Measurements from ENCODE around the gene ADGRV1.

The ADGRV1 gene

DNA sequence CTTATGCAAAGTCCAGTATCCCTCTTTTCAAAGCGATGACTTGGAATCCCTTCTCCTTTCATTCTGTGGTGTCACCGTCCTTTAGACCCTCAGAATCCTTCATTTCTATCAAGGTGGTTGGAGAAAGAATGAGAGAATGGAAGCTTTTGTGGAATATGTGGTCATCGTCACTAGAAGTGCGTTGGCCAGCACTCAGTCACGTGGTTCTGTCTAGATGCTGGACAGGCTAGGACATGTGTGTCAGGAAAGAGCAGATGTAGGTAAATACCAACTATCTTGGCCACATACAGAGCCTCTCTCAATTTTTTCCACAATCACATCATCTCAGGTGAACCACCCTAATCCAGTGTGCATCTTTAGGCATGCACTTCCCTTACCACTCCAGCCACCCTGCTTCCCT lies 618.5 kb downstream of the ADGRV1 start:
- TF ChIP-seq FOXM1 (IDR thresholded peaks at IDR 0.05; ENCODE audit: borderline replicate concordance) (no peak), CTBP1 (IDR thresholded peaks at IDR 0.05; ENCODE audit: borderline replicate concordance) (no peak)
- ChIA-PET POLR2A (no interaction called here), CTCF (no interaction called here)
- no peak for DNase-seq (ENCODE audit: extremely low spot score)

- CTCF ChIA-PET = no interaction called here
- POLR2A ChIA-PET = no interaction called here
- TF ChIP-seq SP1 (IDR thresholded peaks at IDR 0.05) (no peak), FOXM1 (IDR thresholded peaks at IDR 0.05; ENCODE audit: borderline replicate concordance) (no peak), ELF4 (IDR thresholded peaks at IDR 0.05) (no peak), ZNF384 (IDR thresholded peaks at IDR 0.05) (no peak), CTBP1 (IDR thresholded peaks at IDR 0.05; ENCODE audit: borderline replicate concordance) (no peak), ARNT (IDR thresholded peaks at IDR 0.05) (no peak), HDGF (IDR thresholded peaks at IDR 0.05; ENCODE audit: borderline replicate concordance) (no peak), TARDBP (IDR thresholded peaks at IDR 0.05) (no peak), L3MBTL2 (conservative IDR thresholded peaks at IDR 0.05) (no peak), SUZ12 (IDR thresholded peaks at IDR 0.05) (no peak), FOXA1 (IDR thresholded peaks at IDR 0.05) (no peak)
- TF ChIP-seq, protein P1, sequence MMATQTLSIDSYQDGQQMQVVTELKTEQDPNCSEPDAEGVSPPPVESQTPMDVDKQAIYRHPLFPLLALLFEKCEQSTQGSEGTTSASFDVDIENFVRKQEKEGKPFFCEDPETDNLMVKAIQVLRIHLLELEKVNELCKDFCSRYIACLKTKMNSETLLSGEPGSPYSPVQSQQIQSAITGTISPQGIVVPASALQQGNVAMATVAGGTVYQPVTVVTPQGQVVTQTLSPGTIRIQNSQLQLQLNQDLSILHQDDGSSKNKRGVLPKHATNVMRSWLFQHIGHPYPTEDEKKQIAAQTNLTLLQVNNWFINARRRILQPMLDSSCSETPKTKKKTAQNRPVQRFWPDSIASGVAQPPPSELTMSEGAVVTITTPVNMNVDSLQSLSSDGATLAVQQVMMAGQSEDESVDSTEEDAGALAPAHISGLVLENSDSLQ (IDR thresholded peaks at IDR 0.05) = no peak
- DNase-seq (ENCODE audit: extremely low spot score) = no peak
These were observed 619.0 kb downstream of the ADGRV1 start for GRCh38 chr5:91177639-91178038.

DNA sequence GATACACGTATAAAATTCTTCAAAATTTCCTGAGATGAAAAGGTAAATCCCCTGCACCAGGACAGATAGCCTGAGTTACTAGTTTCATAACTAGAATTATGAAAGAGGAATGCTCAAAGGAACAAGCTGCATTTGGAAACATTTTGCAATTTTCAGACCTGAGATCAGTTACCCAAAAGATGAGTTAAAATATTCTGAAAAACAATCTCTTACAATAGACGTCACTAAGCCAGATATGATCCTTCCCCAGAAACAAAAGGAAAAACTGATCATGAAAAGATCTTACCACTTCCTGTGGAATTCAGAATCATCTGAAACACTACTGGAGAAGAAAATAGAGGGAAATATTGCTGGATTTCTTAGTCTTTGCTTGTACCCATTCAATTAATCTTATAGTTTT lies 619.9 kb downstream of the ADGRV1 start:
- POLR2A ChIA-PET = no interaction called here
- TF ChIP-seq BHLHE40 (IDR thresholded peaks at IDR 0.05; ENCODE audit: borderline replicate concordance) (no peak), HDGF (IDR thresholded peaks at IDR 0.05; ENCODE audit: borderline replicate concordance) (no peak), SUZ12 (IDR thresholded peaks at IDR 0.05) (no peak)
- CTCF ChIA-PET = no interaction called here
- no peak for DNase-seq (ENCODE audit: extremely low spot score)

DNA sequence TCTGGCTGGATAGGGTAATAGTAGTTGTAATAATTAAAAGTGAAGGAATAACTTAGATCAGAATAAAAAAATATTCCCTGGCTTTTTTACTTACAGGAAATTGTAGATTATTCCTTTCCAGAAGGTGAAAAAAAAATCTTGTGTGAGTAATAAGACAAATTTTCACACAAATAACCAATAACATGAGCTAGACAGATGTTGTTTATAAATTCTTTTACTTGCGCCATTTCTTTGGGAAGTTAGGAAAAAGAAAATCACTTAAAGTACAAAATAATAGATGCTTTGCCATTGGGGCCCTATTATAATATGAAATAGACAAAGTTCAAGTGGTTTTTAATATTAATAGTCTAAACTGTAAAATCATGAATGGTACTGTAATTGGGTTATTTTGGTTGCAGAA lies 620.4 kb downstream of the ADGRV1 start:
- no peak for TF ChIP-seq L3MBTL2 (conservative IDR thresholded peaks at IDR 0.05)
- TF ChIP-seq TARDBP (IDR thresholded peaks at IDR 0.05) = no peak
- no peak for TF ChIP-seq ARNT (IDR thresholded peaks at IDR 0.05)
- no peak for TF ChIP-seq NFRKB (IDR thresholded peaks at IDR 0.05)
- no peak for TF ChIP-seq BHLHE40 (IDR thresholded peaks at IDR 0.05; ENCODE audit: borderline replicate concordance)
- no peak for TF ChIP-seq ELF4 (IDR thresholded peaks at IDR 0.05)
- TF ChIP-seq LEF1 (IDR thresholded peaks at IDR 0.05; ENCODE audit: borderline replicate concordance) = no peak
- TF ChIP-seq SUZ12 (IDR thresholded peaks at IDR 0.05) = no peak
- no peak for TF ChIP-seq HDGF (IDR thresholded peaks at IDR 0.05; ENCODE audit: borderline replicate concordance)
- TF ChIP-seq CTBP1 (IDR thresholded peaks at IDR 0.05; ENCODE audit: borderline replicate concordance) = no peak
- no peak for TF ChIP-seq SP1 (IDR thresholded peaks at IDR 0.05)
- TF ChIP-seq ZNF384 (IDR thresholded peaks at IDR 0.05) = no peak
- ChIA-PET POLR2A (no interaction called here), CTCF (no interaction called here)
- DNase-seq (ENCODE audit: extremely low spot score) = no peak

- DNase-seq (ENCODE audit: extremely low spot score) = no peak
- TF ChIP-seq ARNT (IDR thresholded peaks at IDR 0.05) (no peak), NFRKB (IDR thresholded peaks at IDR 0.05) (no peak), FOXM1 (IDR thresholded peaks at IDR 0.05; ENCODE audit: borderline replicate concordance) (no peak), L3MBTL2 (conservative IDR thresholded peaks at IDR 0.05) (no peak), SUZ12 (IDR thresholded peaks at IDR 0.05) (no peak), FOXA1 (IDR thresholded peaks at IDR 0.05) (no peak), ELF4 (IDR thresholded peaks at IDR 0.05) (no peak), BHLHE40 (IDR thresholded peaks at IDR 0.05; ENCODE audit: borderline replicate concordance) (no peak), ZNF384 (IDR thresholded peaks at IDR 0.05) (no peak), FOXK2 (IDR thresholded peaks at IDR 0.05) (no peak), SP1 (IDR thresholded peaks at IDR 0.05) (no peak), CTBP1 (IDR thresholded peaks at IDR 0.05; ENCODE audit: borderline replicate concordance) (no peak), LEF1 (IDR thresholded peaks at IDR 0.05; ENCODE audit: borderline replicate concordance) (no peak), HDGF (IDR thresholded peaks at IDR 0.05; ENCODE audit: borderline replicate concordance) (no peak), TARDBP (IDR thresholded peaks at IDR 0.05) (no peak)
- TF ChIP-seq, protein P1 (IDR thresholded peaks at IDR 0.05) = no peak
- POLR2A ChIA-PET = no interaction called here
- CTCF ChIA-PET = no interaction called here
These were observed 621.9 kb downstream of the ADGRV1 start for GRCh38 chr5:91180506-91180905.

- ChIA-PET POLR2A (no interaction called here), CTCF (interaction anchor here (0.7 kb wide), 2 partner anchors 204 to 257 kb away, joined by 3 to 4 read pairs; no protein-coding TSS in a partner anchor)
- no peak for DNase-seq (ENCODE audit: extremely low spot score)
- no peak for TF ChIP-seq SP1 (IDR thresholded peaks at IDR 0.05)
- no peak for TF ChIP-seq CTBP1 (IDR thresholded peaks at IDR 0.05; ENCODE audit: borderline replicate concordance)
- TF ChIP-seq FOXK2 (IDR thresholded peaks at IDR 0.05) = no peak
- TF ChIP-seq FOXM1 (IDR thresholded peaks at IDR 0.05; ENCODE audit: borderline replicate concordance) = no peak
- no peak for TF ChIP-seq BHLHE40 (IDR thresholded peaks at IDR 0.05; ENCODE audit: borderline replicate concordance)
- no peak for TF ChIP-seq LEF1 (IDR thresholded peaks at IDR 0.05; ENCODE audit: borderline replicate concordance)
- TF ChIP-seq ELF4 (IDR thresholded peaks at IDR 0.05) = no peak
- TF ChIP-seq SUZ12 (IDR thresholded peaks at IDR 0.05) = no peak
These were observed 624.2 kb downstream of the ADGRV1 start for GRCh38 chr5:91182763-91183162.

GRCh38 chr5:91183743-91184142 lies 625.1 kb downstream of the ADGRV1 start:
- DNase-seq (ENCODE audit: extremely low spot score) = no peak
- POLR2A ChIA-PET = no interaction called here
- TF ChIP-seq ZNF384 (IDR thresholded peaks at IDR 0.05) (no peak), NFRKB (IDR thresholded peaks at IDR 0.05) (no peak)
- CTCF ChIA-PET = interaction anchor here (0.7 to 1.3 kb wide), 2 partner anchors 36 to 318 kb away, joined by 3 to 4 read pairs; no protein-coding TSS in a partner anchor

DNA sequence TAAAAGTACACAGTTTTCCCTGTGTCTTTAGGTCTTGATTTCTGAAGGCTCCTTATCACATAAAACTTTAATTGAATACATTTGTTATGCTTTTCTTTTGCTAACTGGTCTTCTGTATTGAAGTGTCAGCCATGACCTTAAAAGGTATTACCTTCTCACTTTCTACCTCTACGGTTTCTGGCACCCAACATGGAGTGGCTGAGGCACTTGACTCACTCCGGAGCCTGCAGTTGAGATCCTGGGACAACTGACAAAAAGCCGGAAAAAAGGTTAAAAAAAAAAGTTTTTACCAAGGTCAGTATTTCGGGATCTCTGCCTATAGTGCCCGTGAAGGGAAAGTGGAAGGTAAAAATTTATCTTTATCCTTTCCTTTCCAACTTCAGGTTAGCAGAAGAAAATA lies 627.5 kb downstream of the ADGRV1 start:
- TF ChIP-seq SUZ12 (IDR thresholded peaks at IDR 0.05) = no peak
- TF ChIP-seq ZNF384 (IDR thresholded peaks at IDR 0.05) = no peak
- TF ChIP-seq ARNT (IDR thresholded peaks at IDR 0.05) = no peak
- TF ChIP-seq, protein P1 (IDR thresholded peaks at IDR 0.05) = no peak
- TF ChIP-seq LEF1 (IDR thresholded peaks at IDR 0.05; ENCODE audit: borderline replicate concordance) = no peak
- no peak for TF ChIP-seq FOXK2 (IDR thresholded peaks at IDR 0.05)
- no peak for TF ChIP-seq ELF4 (IDR thresholded peaks at IDR 0.05)
- no peak for TF ChIP-seq L3MBTL2 (conservative IDR thresholded peaks at IDR 0.05)
- no peak for TF ChIP-seq FOXM1 (IDR thresholded peaks at IDR 0.05; ENCODE audit: borderline replicate concordance)
- no peak for TF ChIP-seq BHLHE40 (IDR thresholded peaks at IDR 0.05; ENCODE audit: borderline replicate concordance)
- TF ChIP-seq FOXA1 (IDR thresholded peaks at IDR 0.05) = no peak
- POLR2A ChIA-PET = no interaction called here
- CTCF ChIA-PET = no interaction called here
- DNase-seq (ENCODE audit: extremely low spot score) = no peak
